Stomach (tissue), 4 donors: ENCODE results near the gene RAB13.

Source experiments
- CTCF ChIP-seq, 7 experiments: fragments of 450-650 bp in 4 of 7; fragments of 200-600 bp in 3 of 7; sonication (generic) in 3 of 7; IDR thresholded peaks; one replicate each; pipeline ENCODE4 v1.5.1; 2016 to 2019; ENCODE audit warnings: antibody characterized with exemption in 7 of 7, control low read depth in 2 of 7, mild to moderate bottlenecking in 1 of 7
- POLR2A ChIP-seq, 4 donors: fragments of 450-650 bp; IDR thresholded peaks; one replicate each; pipeline ENCODE4 v1.6.1; 2016; ENCODE audit warnings: antibody characterized with exemption in 4 of 4, control low read depth in 2 of 4, mild to moderate bottlenecking in 1 of 4, moderate library complexity in 1 of 4
- POLR2AphosphoS5 ChIP-seq, 3 donors: sonication (generic); formaldehyde crosslinking; IDR thresholded peaks; one replicate each; pipeline ENCODE4 v1.6.1; 2016; ENCODE audit warnings: antibody characterized with exemption in 3 of 3

GRCh38 chr1:153933955-153934354 is 52.2 kb downstream of the RAB13 start:
- no peak for TF ChIP-seq CTCF (IDR thresholded peaks at IDR 0.05)
- no peak for TF ChIP-seq POLR2A (IDR thresholded peaks at IDR 0.05)
- no peak for TF ChIP-seq POLR2AphosphoS5 (IDR thresholded peaks at IDR 0.05)
